Hepatocyte (in vitro differentiated cells): Measurements from ENCODE around the gene PDE1C.

Experiments used
- CTCF ChIP-seq: fragments of 200-600 bp; sonication (generic); IDR thresholded peaks from 2 replicates; pipeline ENCODE4 v1.5.1; 2016; ENCODE audit warnings: antibody characterized with exemption, mild to moderate bottlenecking; ENCODE audit not compliant: poor library complexity
- EZH2phosphoT487 ChIP-seq: fragments of 200-600 bp; sonication (generic); IDR thresholded peaks from one replicate; pipeline ENCODE4 v1.6.1; 2018; ENCODE audit warnings: antibody characterized with exemption, mild to moderate bottlenecking, low read depth, moderate library complexity; ENCODE audit not compliant: unreplicated experiment, severe bottlenecking

- TF ChIP-seq CTCF (no peak), EZH2phosphoT487 (no peak)
Observed at GRCh38 chr7:32117837-32118236, 47.6 kb upstream of the PDE1C start.
